Stimulated activated CD8-positive, alpha-beta memory T cell treated with anti-CD3 and anti-CD28 coated beads, Interleukin-7, amount 100 ng/mL, for 24 hours (primary cell): Measurements from ENCODE around the gene SIPA1.
"Not testable (repeated sequence)": the region's sequence is repeated elsewhere in the genome, so short reads cannot be mapped to it uniquely, and the experiment has no call there.

ENCODE experiments used
- DNase-seq: peaks from one replicate; pipeline ENCODE4 v3.0.0-alpha.2; 2020; ENCODE audit warnings: low read depth

Gene SIPA1

DNA sequence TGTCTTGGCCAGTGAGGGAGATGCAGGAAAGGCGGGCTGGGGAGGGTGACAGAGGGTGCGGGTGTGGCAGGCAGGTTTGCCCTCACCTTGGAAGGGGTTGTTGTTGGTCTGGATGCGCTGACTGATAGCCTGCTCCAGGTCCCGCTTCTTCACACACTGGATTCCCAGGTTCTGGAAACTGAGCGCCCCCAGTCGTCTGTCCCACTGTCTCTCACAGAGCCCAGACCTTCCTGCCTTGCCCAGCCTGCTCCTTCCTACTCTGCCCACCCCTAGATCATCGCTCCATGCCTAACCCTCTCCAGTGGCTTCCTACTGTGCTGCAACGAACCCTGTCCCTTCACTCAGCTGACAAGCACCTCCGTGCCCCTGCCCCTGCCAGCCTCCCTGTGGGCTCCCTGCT, 22.1 kb downstream of the SIPA1 start:
- no peak for DNase-seq

DNA sequence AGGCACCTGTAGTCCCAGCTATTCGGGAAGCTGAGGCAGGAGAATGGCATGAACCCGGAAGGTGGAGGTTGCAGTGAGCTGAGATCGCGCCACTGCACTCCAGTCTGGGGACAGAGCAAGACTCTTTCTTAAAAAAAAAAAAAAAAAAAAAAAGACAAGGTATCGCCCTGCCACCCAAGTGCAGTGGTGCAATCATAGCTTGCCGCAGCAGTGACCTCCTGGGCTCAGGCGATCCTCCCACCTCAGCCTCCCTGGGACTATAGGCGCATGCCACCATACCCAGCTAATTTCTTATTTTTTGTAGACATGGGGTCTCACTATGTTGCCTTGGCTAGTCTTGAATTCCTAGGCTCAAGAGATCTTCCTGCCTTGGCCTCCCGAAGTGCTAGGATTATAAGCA, 23.0 kb downstream of the SIPA1 start:
- not testable (repeated sequence) for DNase-seq

DNA sequence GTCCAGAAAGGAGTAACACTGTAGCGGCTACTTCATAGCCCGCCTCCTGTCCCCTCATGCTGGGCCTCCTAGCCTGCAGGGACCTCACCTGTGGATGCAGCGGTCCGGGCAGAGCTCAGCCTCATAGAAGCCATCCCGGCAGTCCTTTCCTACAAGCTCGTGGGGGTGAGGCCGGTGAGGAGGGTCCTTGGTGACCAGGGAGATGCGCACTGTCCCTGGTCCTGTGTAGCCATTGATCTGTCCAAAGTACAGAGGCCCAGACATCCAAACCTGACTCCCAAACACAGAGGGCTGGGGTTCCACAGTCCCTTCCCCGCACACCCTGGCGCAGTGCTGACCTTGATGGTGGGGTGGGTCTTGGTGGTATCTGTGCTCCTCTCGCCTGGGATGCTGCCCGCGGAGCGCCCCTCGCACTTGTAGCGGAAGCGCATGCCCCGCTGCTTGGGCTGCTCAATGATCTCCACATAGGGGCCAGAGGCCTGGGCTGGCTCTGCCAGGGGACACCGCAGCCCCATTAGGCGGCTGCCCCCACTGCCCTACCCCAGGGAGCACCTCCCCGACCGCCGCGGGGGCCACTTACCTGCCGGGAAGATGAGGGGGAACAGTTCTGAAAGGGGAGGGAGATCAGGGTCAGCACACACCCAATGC, 23.8 kb downstream of the SIPA1 start:
- no peak for DNase-seq

DNA sequence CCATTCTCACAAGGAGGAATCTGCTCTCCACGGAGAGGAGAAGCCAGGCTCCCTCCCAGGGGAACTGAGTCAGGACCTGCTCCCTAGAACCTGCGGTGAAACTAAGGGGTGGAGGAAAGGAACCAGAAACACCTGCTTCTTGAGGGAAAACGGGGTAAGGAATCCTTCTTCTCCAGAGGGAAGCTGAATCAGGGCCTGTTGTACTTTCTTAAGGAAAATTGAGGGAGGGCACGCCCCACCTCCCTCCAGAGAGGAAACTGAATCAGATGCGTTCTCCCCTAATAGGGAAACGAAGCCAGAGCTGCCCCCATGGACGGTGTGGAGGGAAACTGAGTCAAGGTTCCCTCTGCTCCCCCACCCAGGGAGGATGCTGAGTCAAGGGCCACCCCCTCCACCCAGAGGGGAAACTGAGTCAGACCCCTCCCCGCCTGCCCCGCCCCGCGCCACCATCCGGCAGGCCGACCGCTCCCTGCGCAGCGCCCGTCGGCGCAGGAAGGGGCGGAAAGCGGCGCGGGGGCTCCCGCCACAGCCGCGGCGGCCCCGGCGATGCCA, 24.4 kb downstream of the SIPA1 start:
- DNase-seq, result no peak

DNA sequence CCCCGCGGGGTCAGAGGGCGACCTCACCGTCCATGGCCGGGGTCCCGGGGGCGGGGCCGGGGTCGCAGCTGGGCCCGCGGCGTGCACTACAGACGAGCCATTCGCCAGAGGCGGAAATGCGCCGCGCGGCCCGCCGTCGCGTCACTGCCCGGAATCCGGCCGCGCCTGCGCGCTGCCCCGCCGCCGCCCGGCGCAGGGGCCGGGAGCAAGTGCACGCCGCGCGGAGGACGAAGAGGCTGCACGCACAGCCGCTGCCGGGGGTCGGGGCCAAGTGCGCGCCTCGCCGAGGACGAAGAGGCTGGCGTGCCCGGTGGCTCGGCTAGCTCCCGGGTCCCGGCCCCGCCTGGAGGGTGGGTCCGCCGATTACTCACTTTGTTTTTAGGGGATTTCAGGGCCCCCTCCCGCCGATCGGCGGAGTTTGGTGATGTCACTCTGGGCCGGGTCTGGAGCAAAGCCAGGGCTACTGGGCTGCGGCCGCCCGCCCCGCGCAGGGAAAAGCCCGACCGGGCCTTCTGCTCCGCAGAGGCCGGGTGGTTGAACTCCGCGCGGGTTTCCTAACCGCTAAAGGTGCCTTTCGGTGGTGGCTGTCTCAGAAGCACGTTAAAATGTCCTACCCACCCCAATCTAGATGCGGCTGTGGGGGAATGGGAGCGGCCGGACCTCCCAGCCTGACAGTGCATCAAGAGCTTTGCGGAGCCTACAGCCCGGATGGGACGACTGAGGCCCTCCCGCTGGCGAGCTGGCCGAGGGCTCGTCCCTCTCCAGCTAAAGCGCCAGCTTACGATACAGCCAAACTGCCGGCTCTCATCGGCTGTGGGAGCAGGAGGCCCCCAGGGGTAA, 25.1 kb downstream of the SIPA1 start, which contains the start of gene RELA:
Gene RELA (minus strand): TSS at position 118 of the 840 bp plus-strand sequence. CDS start 84 bp downstream, at position 34.
- peak; percentile 75 for DNase-seq

DNA sequence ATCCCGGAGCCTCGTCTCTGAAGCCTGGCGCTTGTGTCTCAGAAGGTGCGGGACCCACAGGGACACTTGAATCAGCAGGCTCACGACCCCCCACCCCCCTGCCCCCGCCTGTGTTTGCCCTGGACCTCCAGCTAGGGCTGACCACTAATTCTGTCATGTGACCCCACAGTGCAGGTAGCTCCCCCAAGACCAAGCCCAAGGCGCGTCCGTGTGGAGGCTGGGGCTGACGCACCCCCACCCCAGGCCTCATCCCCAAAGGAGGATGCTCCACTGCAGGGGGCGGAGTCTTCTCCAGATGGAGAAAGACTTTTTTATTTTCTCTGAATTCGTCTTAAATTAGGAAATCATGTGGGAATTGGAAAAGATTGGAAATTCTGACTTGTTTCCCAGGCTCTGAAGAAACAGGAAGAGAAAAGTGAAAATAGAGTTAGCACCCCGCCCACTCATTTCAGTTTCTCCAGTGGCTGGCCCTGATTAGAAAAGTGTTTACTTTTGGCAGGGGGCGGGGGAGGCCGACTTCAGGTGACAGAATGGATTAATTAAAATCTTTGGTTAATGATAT, 25.8 kb downstream of the SIPA1 start:
- DNase-seq, result no peak

DNA sequence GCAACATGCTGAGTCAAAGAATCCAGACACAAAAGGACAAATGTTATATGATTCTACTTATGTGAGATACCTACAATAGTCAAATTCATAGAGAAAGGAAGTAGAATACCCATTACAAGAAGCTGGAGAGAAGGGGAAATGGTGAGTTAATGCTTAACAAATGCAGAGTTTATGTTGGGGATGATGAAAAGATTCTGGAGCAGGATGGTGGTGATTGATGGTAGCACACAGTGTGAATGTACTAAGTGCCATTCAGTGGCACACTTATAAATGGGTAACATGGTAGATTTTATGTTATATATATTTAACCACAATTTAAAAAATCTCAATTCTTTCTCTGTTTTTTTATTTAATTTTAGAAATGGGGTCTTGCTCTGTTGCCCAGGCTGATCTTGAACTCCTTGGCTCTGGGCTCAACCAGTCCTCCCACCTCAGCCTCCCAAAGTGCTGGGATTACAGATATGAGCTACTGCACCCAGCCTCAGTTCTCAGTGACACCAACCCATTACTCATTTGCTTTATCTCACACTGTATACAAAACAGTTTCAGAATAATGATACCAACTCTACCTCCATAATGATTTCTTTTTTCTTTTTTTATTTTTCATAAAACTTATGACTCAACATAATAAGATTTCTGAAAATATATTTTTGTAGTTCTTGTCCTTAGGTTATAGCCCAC, 34.4 kb downstream of the SIPA1 start:
- no peak for DNase-seq

DNA sequence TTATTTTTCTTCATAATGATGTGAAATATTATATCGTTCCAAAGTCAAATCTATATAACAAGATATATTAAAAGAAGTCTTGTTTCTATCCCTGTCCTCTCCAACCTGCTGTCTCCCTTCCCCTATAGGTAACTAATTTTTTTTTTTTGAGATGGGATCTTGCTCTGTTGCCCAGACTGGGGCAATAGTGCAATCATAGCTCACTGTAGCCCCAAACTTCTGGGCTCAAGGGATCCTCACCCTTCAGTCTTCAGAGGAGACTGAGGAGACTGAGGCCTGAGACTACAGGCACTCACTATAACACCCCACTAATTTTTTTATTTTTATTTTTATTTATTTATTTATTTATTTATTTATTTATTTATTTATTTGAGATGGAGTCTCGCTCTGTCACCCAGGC, 35.1 kb downstream of the SIPA1 start:
- no peak for DNase-seq

DNA sequence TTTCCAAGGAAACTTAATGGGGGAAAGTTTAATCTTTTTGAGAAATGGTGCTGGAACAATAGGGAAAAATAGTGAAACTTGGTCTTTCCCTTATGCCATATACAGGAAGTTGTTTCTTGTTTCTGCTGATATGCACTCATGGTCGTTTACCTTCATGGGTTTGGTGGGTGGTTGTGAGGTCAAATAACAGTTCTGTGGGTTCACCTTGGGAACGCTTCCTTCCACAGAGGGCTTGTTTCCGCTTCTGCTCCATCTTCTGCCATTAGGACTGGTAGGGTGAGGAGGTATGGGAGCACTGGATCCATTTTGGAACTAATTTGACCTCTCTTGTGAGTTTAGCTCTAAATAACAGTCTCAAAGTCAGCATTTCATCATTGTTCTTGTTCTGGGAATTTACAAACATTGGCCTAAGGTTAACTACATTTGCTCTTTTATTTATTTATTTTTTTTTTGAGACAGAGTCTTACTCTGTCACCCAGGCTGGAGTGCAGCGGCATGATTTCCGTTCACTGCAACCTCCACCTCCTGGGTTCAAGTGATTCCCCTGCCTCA, 42.4 kb downstream of the SIPA1 start:
- DNase-seq, result no peak

DNA sequence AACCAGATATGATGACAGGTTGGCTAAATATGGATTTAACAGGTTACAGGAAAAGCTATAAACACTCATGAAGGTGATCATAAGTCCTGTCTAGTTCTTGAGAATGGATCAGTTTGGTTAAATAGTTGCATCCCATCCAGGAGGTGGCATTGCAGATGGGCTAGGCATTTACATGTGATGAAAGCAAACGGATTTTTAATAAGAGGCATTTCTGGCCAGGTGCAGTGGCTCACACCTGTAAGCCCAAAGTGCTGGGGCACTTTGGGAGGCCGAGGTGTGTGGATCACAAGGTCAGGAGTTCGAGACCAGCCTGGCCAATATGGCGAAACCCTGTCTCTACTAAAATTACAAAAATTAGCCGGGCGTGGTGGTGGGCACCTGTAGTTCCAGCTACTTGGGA, 45.6 kb downstream of the SIPA1 start:
- DNase-seq, result not testable (repeated sequence)

DNA sequence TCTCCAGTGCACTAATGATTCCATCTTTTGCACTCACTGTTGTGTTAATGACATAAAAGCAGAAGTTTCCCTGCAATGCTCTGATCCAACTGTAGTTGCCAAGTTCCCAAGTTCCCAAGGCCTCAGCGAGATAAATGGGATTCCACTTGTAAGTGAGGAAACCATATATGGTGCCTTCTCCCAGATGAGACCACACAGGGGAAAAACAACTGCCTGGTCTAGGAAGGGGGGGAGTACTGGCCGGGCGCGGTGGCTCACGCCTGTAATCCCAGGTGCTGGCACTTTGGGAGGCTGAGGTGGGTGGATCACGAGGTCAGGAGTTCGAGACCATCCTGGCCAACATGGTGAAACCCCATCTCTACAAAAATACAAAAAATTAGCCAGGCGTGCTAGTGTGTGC, 48.1 kb downstream of the SIPA1 start:
- no peak for DNase-seq

DNA sequence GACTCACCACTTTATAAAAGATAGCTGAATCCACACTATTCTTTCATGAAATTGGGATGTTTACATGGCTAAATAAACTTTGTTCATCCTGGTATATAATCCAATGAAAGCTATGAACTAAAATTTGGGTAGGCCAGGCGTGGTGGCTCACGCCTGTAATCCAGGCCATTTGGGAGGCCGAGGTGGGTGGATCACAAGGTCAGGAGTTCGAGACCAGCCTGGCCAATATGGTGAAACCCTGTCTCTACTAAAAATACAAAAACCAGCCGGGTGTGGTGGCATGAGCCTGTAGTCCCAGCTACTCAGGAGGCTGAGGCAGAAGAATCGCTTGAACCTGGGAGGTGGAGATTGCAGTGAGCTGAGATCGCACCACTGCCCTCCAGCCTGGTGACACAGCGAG, 53.9 kb downstream of the SIPA1 start:
- DNase-seq, result not testable (repeated sequence)

DNA sequence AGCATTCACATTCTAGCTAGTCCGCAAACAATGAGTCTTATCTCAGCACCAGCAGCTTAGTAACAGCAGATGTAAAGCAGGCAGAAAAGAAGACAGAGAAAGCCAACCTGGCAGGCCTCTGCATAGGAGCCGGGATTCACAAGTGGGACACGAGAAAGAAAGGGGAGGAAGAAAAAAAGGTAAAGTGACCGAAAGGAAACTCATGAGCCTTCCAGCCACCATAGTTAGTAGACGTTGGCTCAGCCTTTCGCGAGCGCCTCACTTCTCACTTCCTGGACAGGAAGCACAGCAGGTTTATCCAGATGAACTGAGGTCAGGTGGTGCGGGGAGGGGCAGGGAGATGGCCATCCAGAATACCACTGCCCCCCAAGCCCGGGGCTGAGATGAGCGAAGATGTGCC, 54.5 kb downstream of the SIPA1 start:
- DNase-seq, result no peak

DNA sequence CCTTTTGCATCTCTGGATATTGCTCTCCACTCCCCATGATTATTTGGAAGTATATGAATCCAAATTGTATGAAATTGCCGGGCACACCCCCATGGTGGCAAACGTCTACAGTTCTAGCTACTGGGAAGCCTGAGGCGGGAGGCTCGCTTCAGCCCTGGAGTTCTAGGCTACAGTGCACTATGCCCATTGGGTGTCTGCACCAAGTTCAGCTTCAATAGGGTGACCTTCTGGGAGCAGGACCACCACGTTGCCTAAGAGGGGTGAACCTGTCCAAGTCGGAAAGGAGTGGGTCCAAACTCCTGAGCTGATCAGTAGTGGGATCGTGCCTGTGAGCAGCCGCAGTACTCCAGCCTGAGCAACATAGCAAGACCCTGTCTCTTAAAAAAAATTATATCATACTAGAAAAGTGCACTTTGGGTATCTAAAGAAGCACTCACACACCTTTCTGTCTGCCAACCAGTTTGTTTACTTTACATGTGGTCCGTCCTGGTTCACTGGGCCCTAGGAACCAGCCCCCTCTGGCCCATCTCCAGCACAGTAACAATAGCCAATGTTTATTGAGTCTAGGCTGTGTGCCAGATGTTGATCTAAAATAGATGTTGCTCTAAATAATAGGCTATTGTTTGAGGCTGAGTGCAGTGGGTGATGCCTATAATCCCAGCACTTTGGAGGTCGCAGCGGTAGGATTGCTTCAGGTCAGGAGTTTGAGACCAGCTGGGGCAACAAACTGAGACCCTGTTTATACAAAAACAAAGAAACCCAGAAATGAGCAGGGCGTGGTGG, 57.7 kb downstream of the SIPA1 start:
- DNase-seq, result no peak

DNA sequence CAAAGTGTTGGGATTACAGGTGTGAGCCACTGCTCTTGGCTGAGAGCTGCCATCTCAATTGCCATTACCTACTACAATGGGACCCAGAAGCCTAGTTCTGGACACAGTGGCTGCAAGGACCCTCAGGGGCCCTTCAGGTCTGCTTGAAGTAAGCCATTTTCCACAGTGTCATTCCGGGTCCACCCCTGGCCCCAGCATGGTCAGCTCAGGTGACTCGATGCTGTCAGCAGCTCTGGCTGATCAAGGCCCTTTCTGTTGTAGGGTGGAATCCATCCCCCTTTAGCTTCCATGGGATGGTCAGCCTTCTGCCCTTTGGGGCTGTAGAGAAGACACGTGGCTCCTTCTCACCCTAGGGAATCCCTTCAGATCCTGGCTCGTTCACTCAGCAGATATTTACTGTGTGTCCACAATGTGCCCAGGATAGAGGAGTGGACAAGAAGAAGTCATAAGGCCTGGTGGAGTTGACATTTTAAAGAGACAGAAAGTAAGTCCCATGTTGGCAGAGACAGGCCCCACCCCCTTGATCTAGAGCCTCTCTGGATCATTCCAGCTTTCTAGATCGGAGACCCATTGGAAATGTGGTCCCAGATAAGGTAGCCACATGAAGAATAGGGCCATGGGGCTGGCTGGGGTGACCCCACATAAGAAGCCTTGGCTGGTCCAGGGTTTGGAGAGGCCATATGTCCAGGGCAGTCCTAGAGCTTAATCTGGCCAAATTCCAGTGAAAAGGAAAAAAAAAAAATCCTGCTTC, 59.1 kb downstream of the SIPA1 start:
- no peak for DNase-seq

DNA sequence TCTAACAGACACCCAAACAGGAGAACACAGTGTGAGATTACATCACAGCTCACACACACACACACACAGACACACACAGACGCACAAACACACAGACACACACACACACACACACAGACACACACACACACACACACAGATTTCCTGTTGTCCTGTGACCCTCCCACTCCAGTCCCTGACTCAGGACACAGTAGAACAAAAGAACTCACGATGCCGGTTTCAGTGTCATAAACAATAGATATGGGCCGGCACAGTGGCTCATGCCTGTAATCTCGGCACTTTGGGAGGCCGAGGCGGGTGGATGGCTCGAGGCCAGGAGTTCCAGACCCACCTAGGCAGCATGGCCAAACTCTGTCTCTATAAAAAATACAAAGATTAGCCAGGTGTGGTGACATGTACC, 60.3 kb downstream of the SIPA1 start:
- DNase-seq, result no peak

DNA sequence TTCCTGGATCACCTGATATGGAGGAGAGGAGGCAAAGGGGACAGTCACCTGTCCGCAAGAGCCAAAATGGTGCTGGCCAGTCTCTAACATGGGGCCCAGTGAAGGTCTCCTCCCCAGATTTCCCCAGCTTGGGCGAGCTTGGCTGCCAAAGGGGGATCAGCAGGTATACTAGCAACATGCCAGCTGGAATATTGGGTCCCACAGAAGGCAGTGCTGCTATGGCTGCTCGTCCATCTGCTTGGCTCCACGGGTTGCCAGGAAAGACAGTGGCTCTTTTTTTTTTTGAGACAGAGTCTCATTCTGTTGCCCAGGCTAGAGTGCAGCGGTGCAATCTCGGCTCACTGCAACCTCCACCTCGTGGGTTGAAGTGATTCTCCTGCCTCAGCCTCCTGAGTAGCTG, 61.4 kb downstream of the SIPA1 start:
- DNase-seq, result no peak

DNA sequence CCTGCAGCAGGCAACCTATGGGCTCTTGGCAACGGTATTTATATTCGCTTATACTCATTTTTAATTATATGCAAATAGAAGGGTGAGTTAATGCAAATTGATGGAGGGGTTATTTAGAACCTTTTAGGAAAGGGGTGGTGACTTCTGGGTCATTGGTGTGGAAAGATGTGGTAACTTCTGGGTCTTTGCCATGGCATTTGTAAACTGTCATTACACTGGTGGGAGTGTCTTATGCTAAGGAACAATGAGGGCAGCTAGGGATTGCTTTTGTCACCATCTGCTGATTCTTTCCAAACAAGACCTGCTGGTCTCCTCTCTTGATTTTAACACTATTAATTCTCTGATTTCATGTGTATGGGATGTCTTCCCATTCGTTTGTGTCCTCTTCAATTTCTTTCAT, 62.5 kb downstream of the SIPA1 start:
- DNase-seq, result no peak
